Stimulated activated CD4-positive, alpha-beta T cell treated with anti-CD3 and anti-CD28 coated beads, Interleukin-4, amount 100 ng/mL, for 24 hours (primary cell): ENCODE measurements around the gene ECD.
A peak's percentile ranks its signal among the peaks of the same experiment; 100 is the strongest.
"Not testable (repeated sequence)": the region's sequence is repeated elsewhere in the genome, so short reads cannot be mapped to it uniquely, and the experiment has no call there.

Experiments
- DNase-seq: peaks from one replicate; pipeline ENCODE4 v3.0.0-alpha.2; 2020

Gene ECD

DNA sequence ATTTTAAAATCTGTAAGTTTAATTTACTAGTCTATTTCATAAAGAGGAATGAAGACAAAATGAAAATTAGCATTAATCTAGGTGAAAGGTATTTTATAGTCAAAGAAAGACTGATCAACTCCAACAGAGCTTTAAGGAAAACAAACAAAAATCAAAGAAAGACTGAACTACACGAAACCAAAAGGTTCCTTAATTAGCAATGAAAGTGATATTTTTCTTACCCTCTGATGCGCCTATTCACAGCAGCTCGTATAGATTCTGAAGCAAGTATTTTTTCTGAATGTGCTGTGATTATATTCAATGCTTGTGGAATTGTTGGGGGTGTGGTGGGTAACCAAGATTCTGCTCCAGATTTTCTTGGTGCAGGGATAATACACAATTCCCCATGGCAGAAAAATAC, 11.8 kb downstream of the ECD start:
- no peak for DNase-seq

DNA sequence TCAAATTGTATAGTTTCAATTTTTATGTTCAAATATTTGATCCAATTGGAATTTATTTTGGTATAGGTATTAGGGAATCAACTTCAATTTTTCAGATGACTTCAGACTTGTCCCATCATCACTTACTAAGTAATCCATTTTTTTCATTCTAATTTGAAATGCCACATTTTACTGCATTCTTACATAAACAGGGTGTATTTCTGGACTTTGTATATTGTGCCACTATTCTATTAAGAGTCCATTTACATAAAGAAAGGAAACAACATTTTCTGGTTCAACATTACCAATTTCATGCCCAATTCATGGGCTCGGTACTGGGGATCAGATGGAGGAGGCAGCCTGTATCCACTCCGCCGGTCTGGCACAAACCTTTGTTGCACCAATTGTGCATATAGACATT, 15.8 kb downstream of the ECD start:
- DNase-seq, result no peak

DNA sequence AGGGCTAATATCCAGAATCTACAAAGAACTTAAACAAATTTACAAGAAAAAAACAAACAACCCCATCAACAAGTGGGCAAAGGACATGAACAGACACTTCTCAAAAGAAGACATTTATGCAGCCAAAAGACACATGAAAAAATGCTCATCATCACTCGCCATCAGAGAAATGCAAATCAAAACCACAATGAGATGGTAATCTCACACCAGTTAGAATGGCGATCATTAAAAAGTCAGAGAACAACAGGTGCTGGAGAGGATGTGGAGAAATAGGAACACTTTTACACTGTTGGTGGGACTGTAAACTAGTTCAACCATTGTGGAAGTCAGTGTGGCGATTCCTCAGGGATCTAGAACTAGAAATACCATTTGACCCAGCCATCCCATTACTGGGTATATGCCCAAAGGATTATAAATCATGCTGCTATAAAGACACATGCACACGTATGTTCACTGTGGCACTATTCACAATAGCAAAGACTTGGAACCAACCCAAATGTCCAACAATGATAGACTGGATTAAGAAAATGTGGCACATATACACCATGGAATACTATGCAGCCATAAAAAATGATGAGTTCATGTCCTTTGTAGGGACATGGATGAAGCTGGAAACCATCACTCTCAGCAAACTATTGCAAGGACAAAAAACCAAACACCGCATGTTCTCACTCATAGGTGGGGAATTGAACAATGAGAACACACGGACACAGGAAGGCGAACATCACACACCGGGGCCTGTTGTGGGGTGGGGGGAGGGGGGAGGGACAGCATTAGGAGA, 17.0 kb downstream of the ECD start:
- not testable (repeated sequence) for DNase-seq

DNA sequence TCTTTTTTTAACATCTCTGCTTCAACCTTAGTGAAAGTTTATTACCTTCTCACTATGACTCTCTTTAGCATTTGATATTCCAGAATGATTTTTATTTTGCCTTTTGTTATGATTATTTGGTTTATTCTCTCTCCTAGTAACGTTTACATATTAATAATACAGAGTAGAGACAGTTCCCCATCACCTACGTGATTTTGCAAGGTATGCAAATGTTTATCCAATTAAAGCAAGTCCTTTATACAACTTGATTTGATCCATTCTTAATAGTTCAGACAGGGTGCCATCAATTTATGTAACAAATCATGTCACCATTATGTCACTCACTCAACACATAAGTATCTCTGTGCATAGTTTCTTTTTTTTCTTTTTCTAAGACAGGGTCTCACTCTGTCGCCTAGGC, 26.2 kb downstream of the ECD start:
- DNase-seq, result no peak

DNA sequence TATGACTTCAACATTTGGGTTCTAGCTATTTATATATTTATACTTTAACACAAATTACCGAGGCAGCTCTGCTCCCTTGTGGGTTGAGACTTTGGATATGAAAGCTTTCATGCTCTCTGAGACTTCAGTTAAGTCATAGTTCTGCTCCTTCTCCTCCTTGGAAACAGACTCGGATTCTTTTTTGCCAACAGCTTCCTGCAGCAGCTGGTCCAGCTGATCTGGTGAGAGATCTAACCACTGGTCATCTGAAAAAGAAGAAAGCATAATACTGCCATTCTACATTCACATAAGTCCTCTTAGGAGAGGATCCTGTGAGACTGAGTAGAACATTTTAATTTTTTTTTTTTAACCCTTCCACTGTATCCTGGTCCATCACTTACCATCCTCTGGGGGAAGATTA, 28.6 kb downstream of the ECD start:
- no peak for DNase-seq

DNA sequence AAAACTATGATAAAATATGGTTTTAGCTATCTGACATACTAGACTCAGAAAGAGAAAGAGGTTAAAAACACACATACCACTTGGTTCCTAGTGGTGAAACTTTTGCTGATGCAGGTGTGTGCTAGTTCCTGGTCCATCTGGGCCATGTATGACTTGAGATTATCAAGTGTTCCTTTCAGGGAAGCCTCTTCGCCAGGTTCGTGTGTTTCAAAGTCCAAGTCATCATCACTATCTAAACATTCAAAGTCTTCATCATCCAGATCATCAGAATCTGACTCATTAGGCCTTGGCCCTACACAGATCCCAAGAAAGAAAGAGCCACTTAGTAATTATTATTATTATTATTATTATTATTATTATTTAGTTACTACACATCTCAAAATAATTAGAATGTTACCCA, 31.2 kb downstream of the ECD start:
- DNase-seq, result no peak

DNA sequence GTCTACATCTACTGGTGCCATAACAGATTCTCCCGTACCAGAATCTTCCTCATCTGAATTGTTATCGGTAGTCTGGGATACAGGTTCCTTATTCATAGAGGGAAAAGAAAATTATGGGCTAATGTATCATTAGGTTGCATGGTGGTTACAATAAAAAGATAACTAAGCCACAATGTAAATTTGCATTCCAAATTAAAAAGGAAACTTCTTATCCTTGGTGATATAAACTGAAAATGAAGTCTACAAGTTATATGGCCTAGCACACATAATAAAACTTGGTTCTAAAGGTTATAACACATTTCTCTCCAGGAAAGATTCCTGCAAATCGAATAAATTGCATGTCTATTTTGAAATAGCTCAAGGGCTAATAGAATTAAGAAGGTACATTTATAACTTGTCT, 33.1 kb downstream of the ECD start:
- no peak for DNase-seq

DNA sequence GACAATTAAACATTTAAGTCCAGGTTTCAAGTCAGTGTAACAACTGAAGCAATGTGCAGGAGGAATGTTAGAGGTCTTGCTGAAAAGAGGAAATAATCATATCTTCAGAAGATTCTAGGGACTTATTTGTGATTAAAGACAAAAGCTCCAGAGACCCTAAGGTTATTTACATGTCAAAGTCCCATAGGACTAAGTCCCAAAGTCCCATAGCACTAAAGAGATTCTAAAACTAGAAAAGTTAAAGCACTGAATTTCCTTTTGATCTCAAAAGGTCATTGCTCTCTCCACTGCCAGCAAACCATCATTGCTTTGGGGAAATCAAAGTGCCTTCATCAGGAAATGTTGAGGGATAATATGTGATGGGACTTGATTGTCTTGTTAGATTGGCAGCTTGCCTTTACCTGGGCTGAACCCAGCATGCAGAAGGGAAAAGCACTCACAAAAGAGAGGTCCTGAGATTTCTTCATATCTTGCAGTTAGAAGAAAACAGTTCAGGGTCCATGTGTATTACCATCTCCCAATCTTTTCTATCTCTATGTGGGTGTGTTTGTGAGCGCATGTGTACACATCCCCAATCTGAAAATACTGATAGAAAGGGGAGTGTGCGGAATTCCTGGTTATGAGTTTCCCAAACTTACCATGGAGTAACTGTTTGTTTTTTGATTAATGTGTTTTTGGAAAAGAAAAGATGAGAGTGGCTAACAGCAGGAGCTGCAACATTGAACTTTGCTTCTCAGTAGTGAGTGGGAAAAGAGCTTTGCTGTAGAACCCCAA, 35.7 kb downstream of the ECD start:
- no peak for DNase-seq

DNA sequence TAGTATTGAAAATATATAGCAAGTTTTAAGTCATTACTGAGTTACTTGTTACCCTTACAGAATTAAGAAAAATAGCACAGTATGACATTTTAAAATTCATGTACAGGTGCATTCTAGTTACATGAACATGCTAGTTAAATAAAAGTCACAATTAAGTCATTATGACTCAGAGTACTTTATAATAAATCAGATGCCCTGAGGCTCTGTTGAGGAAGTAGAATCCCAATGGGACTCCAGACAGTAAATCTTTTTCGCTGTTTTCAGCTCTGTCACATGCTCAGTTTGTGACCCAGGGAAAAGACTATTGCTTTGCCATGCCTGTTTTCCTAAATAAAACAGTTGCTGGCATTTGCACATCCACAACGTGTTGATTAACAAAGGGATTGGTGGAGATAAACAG, 36.5 kb downstream of the ECD start:
- no peak for DNase-seq

DNA sequence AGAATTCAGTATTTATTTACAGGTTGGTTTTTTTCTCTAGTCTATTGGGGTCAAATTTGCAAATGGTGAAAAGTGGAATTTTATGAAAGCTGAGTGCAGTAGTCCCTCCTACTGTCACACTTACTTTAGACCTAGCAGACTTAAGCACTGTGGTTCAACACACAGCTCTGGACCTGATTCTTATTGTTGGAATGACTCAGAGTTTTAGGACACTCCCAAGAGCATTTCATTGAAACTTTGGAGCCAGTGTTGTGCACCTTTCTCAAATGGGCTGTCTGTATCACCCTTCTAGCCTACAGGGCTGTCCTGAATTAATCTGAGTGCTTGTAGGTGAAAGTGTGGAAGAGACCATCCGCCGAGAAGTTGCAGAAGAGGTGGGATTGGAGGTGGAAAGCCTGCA, 41.5 kb downstream of the ECD start:
- no peak for DNase-seq

DNA sequence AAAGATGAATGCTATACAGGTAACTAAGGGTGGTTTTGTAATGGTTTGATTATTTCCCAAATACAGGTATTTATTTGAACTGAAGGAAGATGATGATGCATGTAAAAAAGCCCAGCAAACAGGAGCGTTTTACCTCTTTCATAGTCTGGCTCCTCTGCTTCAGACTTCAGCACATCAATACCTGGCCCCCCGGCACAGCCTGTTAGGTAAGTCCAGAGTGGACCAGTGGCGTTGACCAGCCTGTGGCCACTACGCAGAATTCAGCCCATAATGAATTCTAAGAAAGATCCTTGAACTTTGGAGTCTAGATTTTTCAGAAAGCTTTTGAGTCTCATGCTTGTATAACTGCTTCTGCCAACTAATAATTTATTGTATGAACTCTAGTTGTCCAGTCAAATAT, 47.9 kb downstream of the ECD start:
- no peak for DNase-seq

DNA sequence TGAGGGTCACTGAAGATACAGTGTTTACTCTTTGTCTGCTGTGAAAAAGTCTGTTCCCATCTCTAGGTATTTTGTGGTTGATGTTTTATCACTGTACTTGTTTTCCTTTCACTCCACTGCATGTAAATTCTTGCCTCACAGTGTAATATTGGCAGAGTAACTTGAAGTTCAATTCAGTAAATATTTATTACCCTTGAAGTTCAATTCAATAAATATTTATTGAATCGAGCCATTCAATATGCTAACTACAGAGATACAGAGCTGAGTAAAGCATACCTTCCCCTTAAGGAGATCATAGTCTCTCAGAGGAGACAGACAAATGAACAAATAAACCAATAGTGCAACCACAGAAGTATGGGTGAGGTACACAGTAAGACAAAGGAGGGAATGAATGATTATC, 48.4 kb downstream of the ECD start:
- DNase-seq, result no peak

DNA sequence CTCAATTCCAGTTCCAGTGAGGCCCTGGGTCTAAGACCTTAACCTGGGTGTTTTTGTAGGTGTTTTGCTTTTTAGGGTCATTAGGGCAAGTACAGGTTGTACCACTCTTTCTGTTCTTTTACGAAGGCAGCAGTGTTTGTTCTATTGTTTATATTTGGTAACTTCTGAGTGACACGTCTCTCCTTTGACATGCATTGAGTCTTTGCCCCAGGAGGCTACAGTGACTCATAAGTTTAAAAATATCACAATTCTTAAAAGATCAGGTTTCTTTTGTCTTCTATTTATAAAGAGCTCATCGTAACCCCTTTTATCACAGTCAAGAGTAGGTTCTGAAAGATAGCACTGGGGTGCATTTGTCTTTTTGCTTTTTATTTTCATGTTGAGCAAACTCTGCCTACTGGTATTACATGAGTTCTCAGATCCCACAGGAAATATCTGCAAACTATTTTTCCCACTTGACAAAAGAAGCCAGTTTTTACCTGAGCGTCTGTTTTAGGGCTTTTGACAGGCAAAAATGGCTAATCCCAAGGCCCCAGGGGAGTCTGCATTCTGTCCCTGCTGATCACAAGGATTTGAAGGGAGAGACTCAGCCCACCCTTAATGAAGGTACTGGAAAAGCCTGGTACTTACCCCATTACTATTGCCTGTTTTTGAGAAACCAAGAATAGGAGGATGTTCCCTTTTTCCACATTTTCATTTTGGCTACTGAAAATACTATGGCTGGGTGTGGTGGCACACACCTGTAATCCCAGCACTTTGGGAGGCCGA, 49.6 kb downstream of the ECD start:
- DNase-seq, result no peak

DNA sequence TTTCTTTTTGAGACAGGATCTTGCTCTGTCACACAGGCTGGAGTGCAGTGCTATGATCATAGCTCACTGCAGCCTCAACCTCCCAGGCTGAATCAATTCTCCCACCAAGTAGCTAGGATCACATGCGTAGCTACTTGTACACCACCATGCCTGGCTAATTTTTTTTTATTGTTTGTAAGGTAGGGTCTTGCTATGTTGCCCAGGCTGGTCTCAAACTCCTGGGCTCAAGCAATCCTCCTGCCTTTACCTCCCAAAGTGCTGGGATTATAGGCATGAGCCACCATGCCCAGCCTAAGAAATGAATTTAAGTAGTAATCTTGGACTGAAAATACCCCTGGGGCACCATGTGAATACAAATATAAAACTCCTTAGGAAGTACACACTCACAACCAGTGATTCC, 51.8 kb downstream of the ECD start:
- no peak for DNase-seq

DNA sequence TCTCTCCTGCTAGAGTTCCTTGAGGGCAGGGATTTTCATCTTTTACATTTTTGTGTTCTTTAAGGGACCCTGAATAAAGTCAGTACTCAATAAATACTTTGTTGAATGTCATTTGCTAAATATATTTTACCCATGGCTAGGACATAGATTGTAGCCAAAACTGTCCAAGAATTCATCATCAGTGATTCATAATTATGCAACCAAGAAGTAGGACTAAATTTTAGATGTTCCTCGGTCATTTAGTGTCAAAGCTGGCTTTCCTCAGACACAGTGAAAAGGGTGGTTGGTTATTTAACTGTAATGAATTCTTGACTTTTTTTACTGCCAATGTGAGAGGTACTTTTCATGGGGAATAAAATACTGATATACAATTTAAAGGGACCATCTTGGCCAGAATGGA, 54.3 kb downstream of the ECD start:
- no peak for DNase-seq

DNA sequence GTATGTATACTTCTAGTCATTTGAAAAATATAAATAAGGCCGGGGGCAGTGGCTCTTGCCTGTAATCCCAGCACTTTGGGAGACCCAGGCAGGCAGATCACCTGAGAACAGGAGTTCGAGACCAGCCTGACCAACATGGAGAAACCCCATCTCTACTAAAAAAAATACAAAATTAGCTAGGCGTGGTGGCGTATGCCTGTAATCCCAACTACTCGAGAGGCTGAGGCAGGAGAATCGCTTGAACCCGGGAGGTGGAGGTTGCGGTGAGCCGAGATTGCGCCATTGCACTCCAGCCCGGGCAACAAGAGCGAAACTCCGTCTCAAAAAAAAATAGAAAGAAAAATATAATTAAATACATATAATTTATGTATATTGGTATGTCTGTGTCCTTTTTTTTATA, 55.8 kb downstream of the ECD start:
- not testable (repeated sequence) for DNase-seq

DNA sequence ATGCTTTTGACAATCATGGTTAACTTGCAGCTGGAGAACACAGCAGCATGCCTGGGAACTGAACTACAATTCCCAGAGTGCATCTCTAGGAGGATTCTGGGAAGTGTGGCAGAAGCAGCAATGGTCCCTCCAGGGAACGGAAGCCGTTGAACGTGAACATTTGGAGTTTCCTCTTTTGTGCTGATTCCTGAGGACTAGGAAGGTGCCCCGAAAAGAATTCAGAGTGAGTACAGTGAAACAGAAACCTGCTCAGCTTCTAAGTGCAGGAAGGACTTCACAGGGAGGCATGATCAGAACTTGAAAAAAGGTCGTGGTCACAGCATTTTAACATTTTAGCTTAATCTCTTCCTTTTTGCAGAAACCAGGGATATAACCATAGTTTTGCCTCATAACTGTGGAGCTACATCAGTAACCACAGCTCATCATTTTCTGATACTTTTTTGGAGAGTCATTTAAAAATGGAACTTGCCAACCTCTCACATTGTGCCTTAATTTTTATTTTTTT, 57.4 kb downstream of the ECD start, which contains the start of gene NUDT13:
TSS of gene NUDT13 (plus strand) at position 111 of the 505 bp plus-strand sequence. CDS start 3,911 bp downstream, outside the sequence.
- peak; percentile 52 for DNase-seq

DNA sequence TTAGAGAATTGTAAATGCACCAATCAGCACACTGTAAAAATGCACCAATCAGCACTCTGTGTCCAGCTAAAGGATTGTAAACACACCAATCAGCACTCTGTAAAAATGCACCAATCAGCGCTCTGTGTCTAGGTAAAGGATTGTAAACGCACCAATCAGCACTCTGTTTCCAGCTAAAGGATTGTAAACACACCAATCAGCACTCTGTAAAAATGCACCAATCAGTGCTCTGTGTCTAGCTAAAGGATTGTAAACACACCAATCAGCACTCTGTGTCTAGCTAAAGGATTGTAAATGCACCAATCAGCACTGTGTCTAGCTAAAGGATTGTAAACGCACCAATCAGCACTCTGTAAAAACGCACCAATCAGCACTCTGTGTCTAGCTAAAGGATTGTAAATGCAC, 58.6 kb downstream of the ECD start:
- not testable (repeated sequence) for DNase-seq

DNA sequence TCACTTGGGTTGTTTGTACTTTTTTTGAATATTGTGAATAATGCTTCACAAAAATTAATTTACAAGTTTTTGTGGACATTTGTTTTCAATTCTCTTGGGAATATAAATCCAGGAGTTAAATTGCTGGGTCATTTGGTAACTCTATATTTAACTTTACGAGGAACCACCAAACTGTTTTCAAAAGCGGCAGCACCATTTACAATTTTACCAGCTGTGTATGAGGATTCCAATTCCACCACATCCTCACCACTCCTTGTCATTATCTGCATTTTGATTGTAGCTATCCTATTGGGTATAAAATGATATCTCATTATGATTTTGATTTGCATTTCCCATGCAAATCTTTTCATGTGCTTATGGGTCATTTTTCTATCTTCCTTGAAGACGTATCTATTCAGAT, 61.5 kb downstream of the ECD start:
- no peak for DNase-seq

DNA sequence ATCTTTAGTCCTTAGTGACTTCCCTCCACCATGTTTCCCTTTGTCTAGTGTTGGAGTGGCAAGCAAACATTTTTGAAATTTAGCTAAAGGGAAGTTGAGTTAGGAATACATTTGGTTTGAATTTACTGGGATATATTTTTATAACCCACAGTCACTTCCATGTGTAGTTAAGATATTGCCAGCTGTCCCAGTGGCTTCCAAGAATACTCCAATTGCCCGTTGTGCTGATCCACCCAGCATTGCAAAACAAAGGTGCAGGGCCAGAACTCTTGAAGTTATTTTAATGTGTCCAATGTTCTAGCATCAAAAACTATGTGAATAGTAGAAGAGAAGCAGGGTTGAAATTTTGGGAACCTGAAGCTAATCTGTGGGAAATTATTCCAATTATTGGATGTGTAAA, 68.7 kb downstream of the ECD start:
- no peak for DNase-seq

DNA sequence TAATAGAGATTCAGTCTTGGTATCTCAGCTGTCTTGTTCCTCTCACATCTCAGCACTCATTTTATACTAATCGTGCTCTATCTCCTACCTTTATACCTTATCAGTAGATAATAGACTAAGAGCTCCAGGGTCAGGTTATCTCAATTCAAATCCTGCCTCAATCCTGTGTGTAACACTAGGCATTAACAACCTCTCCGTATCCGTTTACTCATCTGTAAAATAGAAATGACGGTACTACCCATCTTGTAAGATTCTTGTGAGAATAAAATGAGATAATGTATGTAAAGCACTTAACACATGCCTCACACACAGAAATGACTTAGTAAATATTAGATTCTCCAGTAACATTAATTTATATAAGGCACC, 70.5 kb downstream of the ECD start:
- no peak for DNase-seq

DNA sequence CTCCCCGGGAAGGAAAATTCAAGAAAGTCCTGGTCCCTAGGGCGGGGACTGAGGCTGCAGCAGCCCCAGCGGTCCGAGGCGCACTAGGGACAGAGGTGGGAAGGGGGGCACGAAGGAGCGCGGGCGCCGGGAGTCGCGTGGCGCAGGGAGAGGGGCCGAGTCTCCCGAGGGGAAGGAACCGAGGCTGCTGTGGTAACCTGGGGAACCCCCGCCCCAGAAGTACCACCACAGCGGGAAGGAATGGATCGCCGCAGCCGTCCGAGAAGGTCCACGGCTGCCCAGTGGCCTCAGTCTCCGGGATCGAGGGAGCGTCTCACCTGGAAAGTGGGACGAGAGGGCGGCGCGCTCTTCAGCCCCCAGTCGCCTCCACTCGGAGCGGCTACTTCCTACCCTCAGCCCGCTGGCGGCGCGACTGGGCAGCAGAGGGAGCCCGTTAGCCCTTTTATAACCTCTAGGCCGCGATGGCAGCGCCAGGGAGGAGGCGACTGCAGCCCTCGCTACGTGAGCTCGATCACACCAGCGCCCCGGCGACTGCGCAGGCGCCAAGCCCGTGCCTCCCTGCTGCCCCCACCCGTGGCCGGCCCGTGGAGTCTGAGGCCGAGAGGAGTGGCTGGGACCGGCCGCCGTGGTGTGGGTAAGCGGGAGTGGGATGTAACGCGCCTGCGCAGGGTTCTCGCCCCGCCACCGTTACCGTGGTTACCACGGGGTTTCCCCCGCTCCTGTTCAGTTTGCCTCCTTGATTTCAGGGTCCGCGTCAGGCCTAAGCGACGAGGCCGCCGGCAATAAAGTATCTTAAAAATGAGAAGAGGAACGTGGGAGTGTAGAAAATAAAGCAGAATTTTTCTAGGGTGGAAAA, 71.1 kb downstream of the ECD start, which contains the start of gene P4HA1:
TSS of gene P4HA1 (minus strand) at position 418 of the 856 bp plus-strand sequence. CDS start 21,983 bp downstream, outside the sequence.
- DNase-seq, result peak; percentile 98
